ENCODE measurements around the gene PTPRG.

DNA sequence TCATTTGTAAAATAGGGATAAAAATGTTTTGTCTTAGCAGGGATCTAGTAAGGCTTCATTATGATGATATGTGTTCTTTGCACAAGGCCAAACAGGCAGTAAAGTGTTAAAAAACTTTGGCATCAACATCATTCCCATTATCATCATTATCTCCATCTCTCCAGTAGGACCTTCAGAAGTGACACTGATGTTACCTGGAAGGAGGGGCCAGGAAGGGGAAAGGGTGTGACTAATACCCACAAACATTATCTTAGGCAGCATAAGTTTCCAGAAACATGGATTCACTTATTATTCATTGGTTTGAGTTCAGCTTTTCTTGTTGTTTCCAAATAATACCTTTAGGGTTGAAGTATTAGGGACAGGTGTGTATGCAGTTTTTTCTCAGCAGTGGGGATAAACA, 399.6 kb downstream of the PTPRG start:
- TF ChIP-seq, protein P1, sequence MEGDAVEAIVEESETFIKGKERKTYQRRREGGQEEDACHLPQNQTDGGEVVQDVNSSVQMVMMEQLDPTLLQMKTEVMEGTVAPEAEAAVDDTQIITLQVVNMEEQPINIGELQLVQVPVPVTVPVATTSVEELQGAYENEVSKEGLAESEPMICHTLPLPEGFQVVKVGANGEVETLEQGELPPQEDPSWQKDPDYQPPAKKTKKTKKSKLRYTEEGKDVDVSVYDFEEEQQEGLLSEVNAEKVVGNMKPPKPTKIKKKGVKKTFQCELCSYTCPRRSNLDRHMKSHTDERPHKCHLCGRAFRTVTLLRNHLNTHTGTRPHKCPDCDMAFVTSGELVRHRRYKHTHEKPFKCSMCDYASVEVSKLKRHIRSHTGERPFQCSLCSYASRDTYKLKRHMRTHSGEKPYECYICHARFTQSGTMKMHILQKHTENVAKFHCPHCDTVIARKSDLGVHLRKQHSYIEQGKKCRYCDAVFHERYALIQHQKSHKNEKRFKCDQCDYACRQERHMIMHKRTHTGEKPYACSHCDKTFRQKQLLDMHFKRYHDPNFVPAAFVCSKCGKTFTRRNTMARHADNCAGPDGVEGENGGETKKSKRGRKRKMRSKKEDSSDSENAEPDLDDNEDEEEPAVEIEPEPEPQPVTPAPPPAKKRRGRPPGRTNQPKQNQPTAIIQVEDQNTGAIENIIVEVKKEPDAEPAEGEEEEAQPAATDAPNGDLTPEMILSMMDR (IDR thresholded peaks at IDR 0.05) = no peak
- no peak for TF ChIP-seq POLR2A (IDR thresholded peaks at IDR 0.05)

Measured in adrenal gland (tissue), 5 donors.